Activated naive CD4-positive, alpha-beta T cell treated with anti-CD3 and anti-CD28 coated beads for 36 hours (primary cell): Measurements from ENCODE around the gene CORIN. TPM values are rescaled to one million over a fixed set of nuclear protein-coding genes. Genes with fewer than 3 reads are reported as not detected.

Experiments used
- CTCF ChIA-PET: fragments of 350-600 bp; sonication (Branson Sonifier 250); formaldehyde crosslinking; loops from one replicate; lab custom pipeline; 2021; ENCODE audit warnings: antibody characterized with exemption; lab: Charles Lee
- DNase-seq: peaks from one replicate; pipeline ENCODE4 v3.0.0-alpha.2; 2020
- H3K27ac Mint-ChIP-seq: one replicate; pipeline ENCODE4 v1.8.0; 2021; ENCODE audit warnings: mild to moderate bottlenecking, mixed read lengths
- H3K27me3 Mint-ChIP-seq: one replicate; pipeline ENCODE4 v1.8.0; 2021; ENCODE audit warnings: low read depth, mixed read lengths
- H3K36me3 Mint-ChIP-seq: one replicate; pipeline ENCODE4 v1.8.0; 2021; ENCODE audit warnings: low read depth, mixed read lengths
- H3K4me1 Mint-ChIP-seq: one replicate; pipeline ENCODE4 v1.8.0; 2021; ENCODE audit warnings: low read depth, mixed read lengths
- H3K4me3 Mint-ChIP-seq: one replicate; pipeline ENCODE4 v1.8.0; 2021; ENCODE audit warnings: mild to moderate bottlenecking, moderate library complexity, mixed read lengths
- H3K9me3 Mint-ChIP-seq: one replicate; pipeline ENCODE4 v1.8.0; 2021; ENCODE audit warnings: mixed read lengths
- intact Hi-C: fragments of 100-400 bp; cut with micrococcal nuclease; formaldehyde crosslinking; loops from one replicate; pipeline ENCODE4 v1.15.1; 2023
- total RNA-seq, 2 experiments: library from RNA; stranded (reverse); gene quantifications; one replicate each; pipeline ENCODE4 v1.2.3, GENCODE V29; 2021

The CORIN gene
- total RNA-seq: under 1 TPM in 1 of 2 experiments, not detected in 1; 0.07 TPM

- Mint-ChIP-seq H3K4me3 (peak within 1 kb of the TSS; percentile 78), H3K27me3 (peaks cover 1% of the 10 kb centered on the region), H3K4me1 (peaks cover 25% of the 10 kb centered on the region), H3K27ac (no peak within 1 kb of the TSS), H3K36me3 (no peaks in the 10 kb centered on the region), H3K9me3 (no peaks in the 10 kb centered on the region)
- DNase-seq: no peak
- intact Hi-C loops: loop anchor here (2.0 to 10.0 kb wide), 9 partner anchors 54 to 433 kb away; partner anchors contain the start of genes ATP10D, CNGA1, COMMD8 and NIPAL1
- CTCF ChIA-PET: interaction anchor here (0.6 to 4.3 kb wide), 10 partner anchors 9 to 155 kb away, joined by 3 to 32 read pairs (median 6); no protein-coding TSS in a partner anchor
Observed at GRCh38 chr4:47837908-47838294, at the start of gene CORIN. Gene CORIN, minus strand, starts transcription at chr4:47838067. Its CDS starts 118 bp downstream, at chr4:47837949.

GRCh38 chr4:47882228-47882627 is 44.4 kb upstream of the CORIN start:
- Mint-ChIP-seq H3K36me3 (peaks cover 37% of the 10 kb centered on the region), H3K4me3 (no peak overlapping the region), H3K4me1 (no peaks in the 10 kb centered on the region), H3K27me3 (no peaks in the 10 kb centered on the region), H3K27ac (no peak overlapping the region), H3K9me3 (no peaks in the 10 kb centered on the region)
- no peak for DNase-seq
- CTCF ChIA-PET: interaction anchor here (0.6 to 0.7 kb wide), 2 partner anchors 10 to 213 kb away, joined by 3 to 6 read pairs; no protein-coding TSS in a partner anchor
- intact Hi-C loops: no loop called here

DNA sequence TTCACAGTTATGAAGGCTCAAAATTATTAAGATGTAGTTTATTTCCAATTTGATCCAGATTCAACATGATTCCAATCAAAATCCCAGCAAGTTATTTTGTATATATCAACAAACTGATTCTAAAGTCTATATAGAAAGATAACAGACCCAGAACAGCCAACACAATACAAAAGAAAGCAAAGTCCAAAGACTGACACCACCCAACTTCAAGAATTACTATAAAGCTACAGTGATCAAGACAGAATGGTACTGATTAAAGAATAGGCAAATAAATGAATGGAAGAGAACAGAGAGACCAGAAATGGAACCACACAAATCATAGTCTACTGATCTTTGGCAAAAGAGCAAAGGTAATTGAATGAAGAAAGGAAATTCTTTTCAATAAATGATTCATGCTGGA is 41.6 kb upstream of the CORIN start:
- DNase-seq: no peak
- intact Hi-C loops: no loop called here
- H3K36me3 Mint-ChIP-seq: peaks cover 41% of the 10 kb centered on the region
- H3K27me3 Mint-ChIP-seq: no peaks in the 10 kb centered on the region
- no peak overlapping the region for H3K4me3 Mint-ChIP-seq
- peaks cover 4% of the 10 kb centered on the region for H3K4me1 Mint-ChIP-seq
- CTCF ChIA-PET: interaction anchor here (0.6 kb wide), 1 partner anchor 149 kb away, joined by 3 read pairs; no protein-coding TSS in a partner anchor
- H3K9me3 Mint-ChIP-seq: no peaks in the 10 kb centered on the region
- no peak overlapping the region for H3K27ac Mint-ChIP-seq

DNA sequence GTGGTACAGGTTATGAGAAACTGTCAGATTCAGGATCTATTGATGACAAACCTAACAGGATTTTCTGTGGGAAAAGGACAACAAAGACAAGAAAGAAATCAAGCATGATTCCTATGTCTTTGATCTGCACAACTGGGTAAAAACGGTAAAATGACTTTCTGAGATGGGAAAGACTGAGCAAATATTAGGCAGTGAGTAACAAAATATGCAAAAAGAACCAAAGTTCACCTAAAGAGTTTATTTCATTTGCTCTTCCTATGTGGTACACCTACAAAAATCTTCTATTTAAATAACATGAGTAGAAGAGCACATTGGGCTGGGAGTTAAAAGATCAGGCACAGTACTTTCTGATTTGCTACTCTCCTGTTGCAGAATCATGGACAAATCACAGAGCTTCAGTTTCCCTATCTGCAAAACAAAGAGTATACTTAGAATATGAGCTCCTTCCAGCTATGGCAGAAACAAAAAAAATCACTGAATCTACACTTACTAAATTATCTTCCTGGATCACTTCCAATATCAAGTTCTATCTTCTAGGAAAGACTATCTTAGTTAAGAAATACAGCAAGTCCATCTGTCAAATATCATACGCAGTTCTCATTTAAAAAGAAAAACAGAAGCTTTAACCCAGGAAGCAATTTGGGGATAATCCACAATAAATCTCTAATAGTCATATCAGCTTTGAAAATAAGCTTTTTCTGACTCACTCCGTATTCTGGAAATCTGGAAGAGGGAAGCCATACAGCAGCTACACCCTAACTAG is 39.1 kb upstream of the CORIN start:
- Mint-ChIP-seq H3K9me3 (no peaks in the 10 kb centered on the region), H3K4me1 (peaks cover 11% of the 10 kb centered on the region), H3K27me3 (no peaks in the 10 kb centered on the region), H3K27ac (no peak overlapping the region), H3K4me3 (no peak overlapping the region), H3K36me3 (peaks cover 46% of the 10 kb centered on the region)
- CTCF ChIA-PET: interaction anchor here (0.8 kb wide), 1 partner anchor 36 kb away, joined by 3 read pairs; no protein-coding TSS in a partner anchor
- no peak for DNase-seq
- intact Hi-C loops: no loop called here

- intact Hi-C loops: no loop called here
- Mint-ChIP-seq H3K9me3 (no peaks in the 10 kb centered on the region), H3K27ac (no peak overlapping the region), H3K4me1 (peaks cover 11% of the 10 kb centered on the region), H3K27me3 (no peaks in the 10 kb centered on the region), H3K4me3 (no peak overlapping the region), H3K36me3 (peaks cover 46% of the 10 kb centered on the region)
- DNase-seq: no peak
- CTCF ChIA-PET: no interaction called here
Observed at GRCh38 chr4:47876310-47876709, 38.4 kb upstream of the CORIN start.

DNA sequence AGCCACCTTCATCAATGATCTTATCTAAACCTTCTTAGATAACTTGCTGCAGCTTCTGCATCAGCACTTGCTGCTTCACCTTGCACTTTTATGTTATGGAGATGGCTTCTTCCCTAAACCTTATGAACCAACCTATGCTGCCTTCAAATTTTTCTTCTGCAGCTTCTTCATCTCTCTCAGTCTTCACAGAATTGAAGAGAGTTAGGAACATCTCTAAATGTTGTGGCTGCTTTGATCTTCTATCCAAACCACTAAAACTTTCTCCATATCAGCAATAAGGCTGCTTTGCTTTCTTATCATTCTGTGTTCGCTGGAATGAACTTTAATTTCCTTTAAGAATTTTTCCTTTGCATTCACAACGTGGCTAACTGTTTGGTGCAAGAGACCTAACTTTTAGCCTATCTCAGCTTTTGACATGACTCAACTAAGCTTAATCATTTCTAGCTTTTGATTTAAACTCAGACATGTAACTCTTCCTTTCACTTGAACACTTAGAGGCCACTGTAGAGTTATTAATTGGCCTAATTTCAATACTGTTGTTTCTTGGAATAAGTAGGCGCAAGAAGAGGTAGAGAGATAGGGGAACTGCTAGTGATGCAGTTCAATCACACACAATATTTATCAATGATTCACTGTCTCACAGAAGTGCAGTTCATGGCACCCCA is 36.1 kb upstream of the CORIN start:
- Mint-ChIP-seq H3K27ac (peak overlapping the region; percentile 16), H3K36me3 (peaks cover 53% of the 10 kb centered on the region), H3K4me1 (peaks cover 11% of the 10 kb centered on the region), H3K9me3 (no peaks in the 10 kb centered on the region), H3K27me3 (no peaks in the 10 kb centered on the region), H3K4me3 (no peak overlapping the region)
- intact Hi-C loops: loop anchor here (1.0 to 5.0 kb wide), 4 partner anchors 35 to 253 kb away; partner anchors contain the start of gene NFXL1
- CTCF ChIA-PET: no interaction called here
- no peak for DNase-seq

DNA sequence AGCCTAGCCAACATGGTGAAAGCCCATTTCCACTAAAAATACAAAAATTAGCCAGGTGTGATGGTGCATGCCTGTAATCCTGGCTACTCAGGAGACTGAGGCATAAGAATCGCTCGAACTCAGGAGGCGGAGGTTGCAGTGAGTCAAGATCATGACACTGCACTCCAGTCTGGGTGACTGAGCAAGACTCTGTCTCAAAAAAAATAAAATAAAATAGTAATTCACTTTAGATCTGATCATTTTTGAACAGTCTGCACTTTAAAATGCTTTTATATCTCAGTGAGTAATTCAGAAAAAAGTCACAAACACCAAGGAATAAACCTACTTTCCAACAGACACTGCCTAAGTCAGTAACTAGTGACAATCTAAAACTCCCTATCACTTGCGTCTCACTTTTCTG is 25.6 kb upstream of the CORIN start:
- CTCF ChIA-PET: no interaction called here
- intact Hi-C loops: no loop called here
- no peaks in the 10 kb centered on the region for H3K9me3 Mint-ChIP-seq
- H3K4me1 Mint-ChIP-seq: no peaks in the 10 kb centered on the region
- H3K27ac Mint-ChIP-seq: no peak overlapping the region
- H3K36me3 Mint-ChIP-seq: peaks cover 16% of the 10 kb centered on the region
- H3K4me3 Mint-ChIP-seq: no peak overlapping the region
- H3K27me3 Mint-ChIP-seq: no peaks in the 10 kb centered on the region
- DNase-seq: no peak

DNA sequence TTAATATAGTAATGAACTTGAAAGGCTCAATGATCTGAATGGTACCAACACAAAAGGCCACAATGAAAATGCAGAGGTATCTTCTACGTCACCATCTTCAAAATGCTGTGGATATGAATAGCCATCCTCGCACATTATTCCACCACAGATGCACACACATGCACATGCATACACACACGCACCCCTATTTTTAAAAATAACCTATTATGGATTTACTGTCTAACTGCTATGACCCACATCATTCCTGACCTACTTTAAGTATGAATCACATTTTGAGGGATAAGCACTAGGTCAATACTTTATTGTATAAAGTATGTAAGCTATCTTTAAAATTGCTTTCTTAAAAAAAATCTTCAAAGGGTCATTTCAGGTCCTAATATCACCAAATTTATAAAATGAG is 24.4 kb upstream of the CORIN start:
- no peak for DNase-seq
- Mint-ChIP-seq H3K9me3 (no peaks in the 10 kb centered on the region), H3K27me3 (no peaks in the 10 kb centered on the region), H3K27ac (no peak overlapping the region), H3K36me3 (peaks cover 10% of the 10 kb centered on the region), H3K4me3 (no peak overlapping the region), H3K4me1 (no peaks in the 10 kb centered on the region)
- intact Hi-C loops: no loop called here
- CTCF ChIA-PET: no interaction called here

- no peak overlapping the region for H3K4me3 Mint-ChIP-seq
- H3K9me3 Mint-ChIP-seq: no peaks in the 10 kb centered on the region
- H3K27ac Mint-ChIP-seq: no peak overlapping the region
- no peak for DNase-seq
- no peaks in the 10 kb centered on the region for H3K27me3 Mint-ChIP-seq
- CTCF ChIA-PET: no interaction called here
- no peaks in the 10 kb centered on the region for H3K4me1 Mint-ChIP-seq
- intact Hi-C loops: no loop called here
- peaks cover 7% of the 10 kb centered on the region for H3K36me3 Mint-ChIP-seq
Observed at GRCh38 chr4:47860305-47860704, 22.4 kb upstream of the CORIN start.

DNA sequence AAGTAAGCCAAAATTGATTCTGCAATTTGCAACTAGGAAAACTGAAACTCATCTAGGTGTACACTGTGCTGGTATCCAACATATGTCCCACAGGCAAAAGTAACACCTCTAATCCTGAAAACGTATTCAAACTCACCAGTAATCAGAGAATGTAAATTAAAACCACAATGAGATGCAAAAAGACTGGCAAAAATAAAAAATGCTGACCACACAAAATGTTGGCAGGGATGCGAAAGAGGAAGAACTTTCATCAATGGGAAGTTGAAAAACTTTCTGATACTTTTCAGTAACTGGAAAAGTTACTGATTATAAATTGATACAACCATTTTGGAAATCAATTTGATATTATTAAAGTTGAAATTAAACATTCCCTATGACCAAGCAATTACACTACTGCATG is 20.1 kb upstream of the CORIN start:
- Mint-ChIP-seq H3K9me3 (no peaks in the 10 kb centered on the region), H3K36me3 (peaks cover 13% of the 10 kb centered on the region), H3K4me1 (no peaks in the 10 kb centered on the region), H3K27me3 (no peaks in the 10 kb centered on the region), H3K4me3 (no peak overlapping the region), H3K27ac (no peak overlapping the region)
- CTCF ChIA-PET: no interaction called here
- intact Hi-C loops: no loop called here
- DNase-seq: no peak

- CTCF ChIA-PET: interaction anchor here (0.8 kb wide), 1 partner anchor 26 kb away, joined by 3 read pairs; no protein-coding TSS in a partner anchor
- Mint-ChIP-seq H3K27ac (no peak overlapping the region), H3K9me3 (no peaks in the 10 kb centered on the region), H3K4me1 (no peaks in the 10 kb centered on the region), H3K27me3 (no peaks in the 10 kb centered on the region), H3K36me3 (peaks cover 12% of the 10 kb centered on the region), H3K4me3 (no peak overlapping the region)
- intact Hi-C loops: no loop called here
- DNase-seq: no peak
Observed at GRCh38 chr4:47856713-47857112, 18.8 kb upstream of the CORIN start.

DNA sequence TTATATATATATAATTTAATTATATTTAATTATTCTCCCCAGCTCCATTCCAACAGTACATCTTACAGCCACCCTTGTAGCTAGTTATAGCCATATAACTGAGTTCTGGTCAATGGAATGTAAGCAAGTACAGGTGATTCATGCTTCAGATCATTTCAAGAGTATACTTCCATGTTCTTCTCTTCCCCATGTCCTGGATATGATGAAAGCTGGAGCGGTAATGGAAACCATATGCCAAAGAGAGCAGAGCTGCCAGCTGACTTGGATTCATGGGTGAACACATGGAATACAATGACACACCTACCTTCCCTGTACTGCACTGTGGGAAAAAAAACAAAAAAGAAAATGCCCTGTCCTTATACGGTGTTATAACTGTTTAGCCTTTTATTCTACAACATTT is 17.5 kb upstream of the CORIN start:
- CTCF ChIA-PET: interaction anchor here (0.8 to 3.5 kb wide), 4 partner anchors 16 to 29 kb away, joined by 3 to 15 read pairs (median 8); partner anchors contain the start of gene CORIN
- Mint-ChIP-seq H3K36me3 (peaks cover 15% of the 10 kb centered on the region), H3K27me3 (no peaks in the 10 kb centered on the region), H3K4me1 (no peaks in the 10 kb centered on the region), H3K4me3 (no peak overlapping the region), H3K27ac (no peak overlapping the region), H3K9me3 (no peaks in the 10 kb centered on the region)
- DNase-seq: no peak
- intact Hi-C loops: no loop called here
